ENCODE measurements around the gene TMEM135. TPM values are rescaled to one million over a fixed set of nuclear protein-coding genes. Genes with fewer than 3 reads are reported as not detected.

Gene TMEM135
- total RNA-seq, 1 experiment from 2014 or later = 95.2 TPM

DNA sequence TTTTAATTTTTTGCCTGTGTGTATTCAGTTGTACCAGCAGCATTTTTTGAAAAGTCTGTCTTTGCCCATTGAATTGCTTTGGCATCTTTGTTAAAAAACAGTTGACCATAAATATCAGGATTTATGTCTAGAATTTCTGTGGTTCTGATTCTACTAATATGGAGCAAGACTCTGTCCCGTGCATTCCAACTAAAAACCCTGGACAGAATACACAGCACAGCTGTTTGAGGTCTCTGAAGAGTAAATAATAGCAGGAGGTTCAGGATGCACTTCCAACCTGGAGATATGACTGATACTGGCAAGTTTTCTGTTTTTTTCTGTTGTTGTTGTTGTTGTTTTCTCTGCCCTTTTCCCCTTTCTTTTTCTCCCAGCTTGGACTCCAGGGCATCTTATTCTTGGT is 141.9 kb downstream of the TMEM135 start:
- Mint-ChIP-seq H3K9me3 (ENCODE audit: unreplicated experiment) (no peaks in the 10 kb centered on the region), H3K27me3 (ENCODE audit: insufficient read depth, unreplicated experiment) (no peaks in the 10 kb centered on the region), H3K36me3 (ENCODE audit: insufficient read depth, unreplicated experiment) (peaks cover 15% of the 10 kb centered on the region), H3K4me3 (ENCODE audit: unreplicated experiment) (no peak overlapping the region), H3K4me1 (ENCODE audit: low read depth, unreplicated experiment) (peaks cover 19% of the 10 kb centered on the region), H3K27ac (ENCODE audit: unreplicated experiment) (no peak overlapping the region)
- ChIA-PET CTCF (no interaction called here), POLR2A (no interaction called here)
- no peak overlapping the region for H3K4me3 ChIP-seq (ENCODE audit: low read depth, low read length)
- no peak for DNase-seq
- no peaks in the 10 kb centered on the region for H3K9me3 ChIP-seq
- no peak for TF ChIP-seq CTCF (IDR thresholded peaks at IDR 0.05; ENCODE audit: insufficient read depth in 1 of 2, low read depth in 1 of 2, low read length in 1 of 2, severe bottlenecking in 1 of 2, unreplicated experiment in 1 of 2)
- BruUV-seq (replicated peaks) = no TSS peak
- no peaks in the 10 kb centered on the region for H3K4me1 ChIP-seq
- intact Hi-C loops (cut with micrococcal nuclease; ENCODE audit: unreplicated experiment) = no loop called here
- H3K36me3 ChIP-seq (ENCODE audit: control insufficient read depth, insufficient read depth, low read length) = peaks cover 2% of the 10 kb centered on the region; the same call in 1 of the 2 replicates
- no peaks in the 10 kb centered on the region for H3K27me3 ChIP-seq (replicated peaks; ENCODE audit: control insufficient read depth, insufficient read depth, low read length)

GRCh38 chr11:87180742-87181141 is 143.0 kb downstream of the TMEM135 start:
- Mint-ChIP-seq H3K27me3 (ENCODE audit: insufficient read depth, unreplicated experiment) (no peaks in the 10 kb centered on the region), H3K9me3 (ENCODE audit: unreplicated experiment) (no peaks in the 10 kb centered on the region), H3K27ac (ENCODE audit: unreplicated experiment) (no peak overlapping the region), H3K4me3 (ENCODE audit: unreplicated experiment) (no peak overlapping the region), H3K36me3 (ENCODE audit: insufficient read depth, unreplicated experiment) (peaks cover 15% of the 10 kb centered on the region), H3K4me1 (ENCODE audit: low read depth, unreplicated experiment) (peaks cover 28% of the 10 kb centered on the region)
- POLR2A ChIA-PET = no interaction called here
- no TSS peak for BruUV-seq (replicated peaks)
- intact Hi-C loops (cut with micrococcal nuclease; ENCODE audit: unreplicated experiment) = no loop called here
- no peak overlapping the region for H3K4me3 ChIP-seq (ENCODE audit: low read depth, low read length)
- no peaks in the 10 kb centered on the region for H3K9me3 ChIP-seq
- no peaks in the 10 kb centered on the region for H3K27me3 ChIP-seq (replicated peaks; ENCODE audit: control insufficient read depth, insufficient read depth, low read length)
- H3K4me1 ChIP-seq = no peaks in the 10 kb centered on the region
- no peak for DNase-seq
- peaks cover 2% of the 10 kb centered on the region; the same call in 1 of the 2 replicates for H3K36me3 ChIP-seq (ENCODE audit: control insufficient read depth, insufficient read depth, low read length)
- CTCF ChIA-PET = no interaction called here
- no peak for TF ChIP-seq CTCF (IDR thresholded peaks at IDR 0.05; ENCODE audit: insufficient read depth in 1 of 2, low read depth in 1 of 2, low read length in 1 of 2, severe bottlenecking in 1 of 2, unreplicated experiment in 1 of 2)

DNA sequence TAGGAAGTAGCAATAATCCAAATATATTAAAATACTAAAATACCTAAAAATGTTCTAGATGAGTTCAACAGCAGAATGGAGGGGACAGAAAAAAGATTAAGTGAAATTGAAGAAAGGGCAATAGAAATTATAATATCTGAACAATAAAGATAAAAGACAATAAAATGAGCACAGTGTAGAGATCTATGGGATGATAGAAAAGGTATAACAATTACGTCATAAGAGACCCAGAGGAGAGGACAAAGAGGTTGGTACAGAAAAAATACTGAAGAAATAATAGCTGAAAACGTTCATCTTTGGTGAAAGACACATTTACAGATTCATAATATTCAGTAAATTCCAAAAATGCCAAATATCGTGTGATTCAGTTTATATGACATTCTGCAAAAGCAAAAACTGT is 143.4 kb downstream of the TMEM135 start:
- ChIA-PET CTCF (no interaction called here), POLR2A (no interaction called here)
- no peaks in the 10 kb centered on the region for H3K27me3 Mint-ChIP-seq (ENCODE audit: insufficient read depth, unreplicated experiment)
- TF ChIP-seq CTCF (IDR thresholded peaks at IDR 0.05; ENCODE audit: insufficient read depth in 1 of 2, low read depth in 1 of 2, low read length in 1 of 2, severe bottlenecking in 1 of 2, unreplicated experiment in 1 of 2) = no peak
- no peaks in the 10 kb centered on the region for H3K9me3 Mint-ChIP-seq (ENCODE audit: unreplicated experiment)
- Histone ChIP-seq H3K4me1 (no peaks in the 10 kb centered on the region), H3K36me3 (ENCODE audit: control insufficient read depth, insufficient read depth, low read length) (peaks cover 2% of the 10 kb centered on the region; the same call in 1 of the 2 replicates), H3K9me3 (no peaks in the 10 kb centered on the region), H3K4me3 (ENCODE audit: low read depth, low read length) (no peak overlapping the region), H3K27me3 (replicated peaks; ENCODE audit: control insufficient read depth, insufficient read depth, low read length) (no peaks in the 10 kb centered on the region)
- intact Hi-C loops (cut with micrococcal nuclease; ENCODE audit: unreplicated experiment) = no loop called here
- H3K27ac Mint-ChIP-seq (ENCODE audit: unreplicated experiment) = no peak overlapping the region
- DNase-seq = no peak
- H3K4me1 Mint-ChIP-seq (ENCODE audit: low read depth, unreplicated experiment) = peaks cover 28% of the 10 kb centered on the region
- no peak overlapping the region for H3K4me3 Mint-ChIP-seq (ENCODE audit: unreplicated experiment)
- BruUV-seq (replicated peaks) = no TSS peak
- peaks cover 15% of the 10 kb centered on the region for H3K36me3 Mint-ChIP-seq (ENCODE audit: insufficient read depth, unreplicated experiment)
